Kidney (tissue), 14 donors: ENCODE data around the gene IGF2BP3. TPM values are rescaled to one million over a fixed set of nuclear protein-coding genes. Genes with fewer than 3 reads are reported as not detected.

Experiments used
- DNase-seq, 5 donors: peaks; one replicate each; pipeline ENCODE4 v3.0.0-alpha.2; 2013 to 2020
- FAIRE-seq: peaks from 2 replicates; lab custom pipeline; 2012; peaks lifted over from hg19 to GRCh38; lab: Jason Lieb, UNC
- H3K27ac ChIP-seq, 2 donors: one replicate each; pipeline ENCODE4 v1.7.0; 2013; ENCODE audit warnings: low read depth in 2 of 2, low read length in 2 of 2, inconsistent platforms in 1 of 2
- H3K27me3 ChIP-seq: one replicate; pipeline ENCODE4 v1.7.1; 2013; ENCODE audit warnings: low read length, inconsistent platforms; ENCODE audit not compliant: control insufficient read depth, insufficient read depth
- H3K36me3 ChIP-seq, 3 donors: one replicate each; pipeline versions ENCODE4 v1.7.0 to v1.7.1; 2013; ENCODE audit warnings: low read length in 3 of 3, control low read depth in 1 of 3, inconsistent platforms in 1 of 3; ENCODE audit not compliant: insufficient read depth in 3 of 3, control insufficient read depth in 2 of 3
- H3K4me1 ChIP-seq, 3 donors: one replicate each; pipeline versions ENCODE4 v1.7.0 to v1.7.1; 2013; ENCODE audit warnings: low read length in 3 of 3, inconsistent platforms in 1 of 3, low read depth in 1 of 3; ENCODE audit not compliant: control insufficient read depth in 2 of 3, insufficient read depth in 2 of 3
- H3K4me3 ChIP-seq, 3 donors: one replicate each; pipeline versions ENCODE4 v1.7.0 to v1.8.1; 2013; ENCODE audit warnings: low read length in 3 of 3, control low read depth in 1 of 3, inconsistent platforms in 1 of 3
- H3K9ac ChIP-seq, 3 donors: one replicate each; pipeline versions ENCODE4 v1.7.0 to v1.7.1; 2013; ENCODE audit warnings: low read length in 3 of 3, control low read depth in 1 of 3, inconsistent platforms in 1 of 3
- H3K9me3 ChIP-seq, 3 donors: one replicate each; pipeline versions ENCODE4 v1.7.0 to v1.7.1; 2013; ENCODE audit warnings: low read length in 3 of 3, control low read depth in 1 of 3, inconsistent platforms in 1 of 3; ENCODE audit not compliant: control insufficient read depth in 2 of 3, insufficient read depth in 1 of 3
- intact Hi-C: fragments of 100-400 bp; cut with DNase I; formaldehyde crosslinking; loops from one replicate; pipeline ENCODE4 v1.11.1; 2022
- polyA plus RNA-seq: library from polyadenylated mRNA; stranded (reverse); fragments of 350-450 nt; fragmentation: Illumina TruSeq; extraction: RNeasy Lipid Tissue Mini Kit (QIAGEN cat#74804); gene quantifications from one replicate; pipeline ENCODE4 v1.2.3, GENCODE V29; 2014; ENCODE audit warnings: low read depth, low replicate concordance; ENCODE audit not compliant: insufficient read depth
- total RNA-seq: library from RNA; stranded (reverse); fragmentation: NEBNext Ultra II Directional; extraction: Animal tissue kit (Norgen Biotek cat#: 25700); gene quantifications from one replicate; pipeline ENCODE4 v1.2.1, GENCODE V29; 2021
- TF ChIP-seq, protein P1 (sequence below): IDR thresholded peaks from 3 replicates; pipeline ENCODE4 v1.5.1; 2012; ENCODE audit warnings: mild to moderate bottlenecking, moderate library complexity, borderline replicate concordance; ENCODE audit not compliant: insufficient read depth; ENCODE audit errors: extremely low read depth
- donor health status: control.
- donor health status: control.
- donor health status: control.
- donor health status: control.
- donor health status: control.
- donor health status: DM: yes; HTN: yes; CAD: no.
- donor health status: Normal renal cell carcinoma (clear cell type).

Gene IGF2BP3
- total and polyA plus RNA-seq, 2 donors from 2014 or later = 0.85 TPM; not detected in 1

DNA sequence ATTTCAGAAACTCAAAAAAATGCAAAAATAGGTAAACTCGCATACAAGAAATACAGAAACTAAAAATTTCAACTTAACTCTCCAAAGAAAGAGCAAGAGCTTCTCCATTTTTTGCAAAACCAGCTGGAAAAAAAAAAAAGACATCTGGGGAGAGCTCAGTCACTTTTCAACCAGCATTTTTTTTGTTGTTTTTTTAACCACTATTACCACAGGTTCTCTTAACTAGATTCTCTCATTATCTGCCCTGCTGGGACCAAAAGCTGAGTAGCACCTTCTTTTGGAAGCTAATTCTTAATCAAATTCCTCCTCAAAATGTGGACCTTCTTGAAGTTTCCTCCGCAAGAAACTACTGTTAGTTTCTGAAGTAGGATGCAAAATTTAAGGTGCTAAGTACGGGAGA, 14.2 kb downstream of the IGF2BP3 start:
- no peak overlapping the region for H3K9ac ChIP-seq
- FAIRE-seq (no peak), DNase-seq (no peak)
- TF ChIP-seq, protein P1, sequence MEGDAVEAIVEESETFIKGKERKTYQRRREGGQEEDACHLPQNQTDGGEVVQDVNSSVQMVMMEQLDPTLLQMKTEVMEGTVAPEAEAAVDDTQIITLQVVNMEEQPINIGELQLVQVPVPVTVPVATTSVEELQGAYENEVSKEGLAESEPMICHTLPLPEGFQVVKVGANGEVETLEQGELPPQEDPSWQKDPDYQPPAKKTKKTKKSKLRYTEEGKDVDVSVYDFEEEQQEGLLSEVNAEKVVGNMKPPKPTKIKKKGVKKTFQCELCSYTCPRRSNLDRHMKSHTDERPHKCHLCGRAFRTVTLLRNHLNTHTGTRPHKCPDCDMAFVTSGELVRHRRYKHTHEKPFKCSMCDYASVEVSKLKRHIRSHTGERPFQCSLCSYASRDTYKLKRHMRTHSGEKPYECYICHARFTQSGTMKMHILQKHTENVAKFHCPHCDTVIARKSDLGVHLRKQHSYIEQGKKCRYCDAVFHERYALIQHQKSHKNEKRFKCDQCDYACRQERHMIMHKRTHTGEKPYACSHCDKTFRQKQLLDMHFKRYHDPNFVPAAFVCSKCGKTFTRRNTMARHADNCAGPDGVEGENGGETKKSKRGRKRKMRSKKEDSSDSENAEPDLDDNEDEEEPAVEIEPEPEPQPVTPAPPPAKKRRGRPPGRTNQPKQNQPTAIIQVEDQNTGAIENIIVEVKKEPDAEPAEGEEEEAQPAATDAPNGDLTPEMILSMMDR = no peak
- no peaks in the 10 kb centered on the region for H3K9me3 ChIP-seq
- intact Hi-C loops = no loop called here
- H3K4me3 ChIP-seq = no peak overlapping the region
- peaks cover 0 to 1% (median 0%) of the 10 kb centered on the region in 3 donors for H3K36me3 ChIP-seq
- no peaks in the 10 kb centered on the region for H3K4me1 ChIP-seq
- no peaks in the 10 kb centered on the region for H3K27me3 ChIP-seq
- no peak overlapping the region for H3K27ac ChIP-seq

DNA sequence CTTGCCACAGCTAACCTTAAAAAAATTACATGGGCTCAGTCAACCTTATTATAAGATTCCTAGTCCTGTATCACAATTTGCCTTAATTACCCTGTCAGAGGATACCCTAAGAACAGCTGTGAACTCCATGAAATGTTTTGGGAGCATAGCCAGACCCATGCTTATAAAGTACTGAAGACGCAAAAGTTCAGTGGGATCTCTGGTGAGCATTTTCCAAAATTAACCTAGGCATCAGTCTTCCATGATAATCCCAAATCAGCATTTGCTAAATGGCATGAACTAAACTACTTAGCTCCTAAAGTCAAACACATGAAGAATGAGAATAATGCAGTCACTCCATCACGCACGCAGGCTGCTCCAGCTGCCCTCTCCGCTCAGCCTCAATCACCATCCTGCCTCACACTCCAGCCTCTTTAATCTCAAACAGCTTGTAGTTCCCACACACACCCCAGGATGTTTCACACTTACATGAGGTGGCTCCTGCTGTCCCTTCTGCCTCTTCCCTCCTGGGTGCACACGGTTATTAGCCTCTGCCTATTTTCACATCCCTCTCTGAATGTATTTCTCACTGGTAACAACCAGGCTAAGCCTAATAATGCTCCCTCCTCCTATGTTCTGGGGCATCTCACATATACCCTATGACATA, 15.3 kb downstream of the IGF2BP3 start:
- Histone ChIP-seq H3K9ac (no peak overlapping the region), H3K36me3 (no peaks in the 10 kb centered on the region), H3K27ac (no peak overlapping the region), H3K4me1 (no peaks in the 10 kb centered on the region), H3K27me3 (no peaks in the 10 kb centered on the region), H3K4me3 (no peak overlapping the region), H3K9me3 (no peaks in the 10 kb centered on the region)
- intact Hi-C loops = no loop called here
- DNase-seq = no peak
- TF ChIP-seq, protein P1 = no peak
- FAIRE-seq = no peak

DNA sequence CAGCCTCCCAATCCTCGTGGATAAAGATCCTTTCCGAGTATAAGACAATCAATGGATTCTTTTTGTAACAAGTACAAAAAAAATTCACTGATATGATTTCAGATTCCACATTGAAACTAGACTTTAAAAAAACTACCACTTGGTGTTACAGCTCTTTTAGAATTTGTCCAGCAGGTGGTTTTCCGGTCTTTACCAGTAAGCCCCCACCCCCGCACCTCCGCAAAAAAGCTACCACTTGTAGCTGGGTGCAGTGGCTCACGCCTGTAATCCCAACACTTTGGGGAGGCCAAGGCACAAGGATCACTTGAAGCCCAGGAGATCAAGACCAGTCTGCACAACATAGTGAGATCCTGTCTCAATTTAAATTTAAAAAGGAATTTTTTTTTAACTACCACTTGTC, 19.8 kb downstream of the IGF2BP3 start:
- Histone ChIP-seq H3K4me1 (no peaks in the 10 kb centered on the region), H3K4me3 (no peak overlapping the region), H3K36me3 (no peaks in the 10 kb centered on the region), H3K27ac (no peak overlapping the region), H3K9ac (no peak overlapping the region), H3K27me3 (no peaks in the 10 kb centered on the region), H3K9me3 (no peaks in the 10 kb centered on the region)
- no peak for DNase-seq
- FAIRE-seq = no peak
- intact Hi-C loops = no loop called here
- TF ChIP-seq, protein P1 = no peak

DNA sequence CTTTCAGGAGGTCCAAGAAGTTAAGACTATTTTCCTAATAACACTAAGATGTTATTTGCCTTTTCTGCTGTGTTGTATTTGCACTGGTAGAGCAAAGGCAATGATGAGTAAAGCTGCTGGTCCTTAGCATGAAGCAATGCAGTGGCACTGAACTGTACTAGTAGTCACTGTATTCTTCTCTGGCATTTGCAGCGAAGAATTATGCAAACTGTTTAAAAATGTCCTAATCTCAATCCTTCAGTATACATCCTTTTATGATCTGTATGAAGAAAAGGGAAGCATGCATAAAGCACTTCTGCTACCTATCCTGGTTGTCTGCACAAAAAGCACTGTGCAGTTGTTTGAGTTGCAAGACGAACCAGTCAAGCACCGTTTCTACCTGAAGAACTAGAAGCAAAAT, 20.4 kb downstream of the IGF2BP3 start:
- TF ChIP-seq, protein P1 = no peak
- no peak overlapping the region for H3K27ac ChIP-seq
- DNase-seq (no peak), FAIRE-seq (no peak)
- H3K27me3 ChIP-seq = no peaks in the 10 kb centered on the region
- H3K9me3 ChIP-seq = no peaks in the 10 kb centered on the region
- intact Hi-C loops = no loop called here
- H3K9ac ChIP-seq = no peak overlapping the region
- no peak overlapping the region for H3K4me3 ChIP-seq
- no peaks in the 10 kb centered on the region for H3K4me1 ChIP-seq
- H3K36me3 ChIP-seq = no peaks in the 10 kb centered on the region
